ENCODE data around the gene ERFL. TPM values are rescaled to one million over a fixed set of nuclear protein-coding genes. Genes with fewer than 3 reads are reported as not detected.

Gene ERFL
- polyA plus RNA-seq, 1 experiment = 0.04 TPM

DNA sequence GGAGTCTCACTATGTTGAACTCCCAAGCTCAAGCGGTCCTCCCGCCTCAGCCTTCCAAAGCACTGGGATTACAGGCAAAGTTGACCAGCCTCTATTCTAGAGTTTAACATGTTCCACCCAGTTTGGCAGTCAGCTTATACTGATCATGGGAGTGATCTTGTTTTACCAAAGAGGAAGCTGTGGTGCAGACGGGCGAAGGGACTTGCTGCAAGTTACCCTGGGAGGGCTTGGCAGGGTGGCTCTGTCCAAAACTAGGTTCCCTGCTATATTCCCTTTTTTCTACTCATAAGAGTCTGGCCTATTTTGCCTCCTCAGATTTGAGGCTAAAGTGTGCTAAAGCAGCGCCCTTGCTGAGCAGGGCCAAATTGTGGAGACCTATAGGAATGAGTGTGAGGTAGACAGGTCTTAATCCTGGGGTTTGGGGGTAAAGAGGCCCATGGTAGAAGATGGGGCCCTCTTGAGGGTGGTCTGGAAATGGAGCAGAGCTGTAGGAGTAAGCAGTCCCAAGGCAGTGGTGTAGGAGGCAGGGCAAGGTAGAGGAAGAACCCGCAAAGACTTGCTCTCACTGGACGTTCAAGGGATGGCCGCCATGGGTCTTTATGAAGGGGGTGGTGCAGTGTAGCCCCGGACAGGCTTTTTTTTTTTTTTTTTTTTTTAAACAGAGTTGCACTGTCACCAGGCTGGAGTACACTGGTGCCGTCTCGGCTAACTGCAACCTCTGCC, 64.9 kb downstream of the ERFL start:
- TF ChIP-seq CTCF (IDR thresholded peaks at IDR 0.05; ENCODE audit: insufficient read depth, low read depth, low read length) = no peak
- POLR2A ChIA-PET = no interaction called here
- Histone ChIP-seq H3K27me3 (ENCODE audit: control insufficient read depth, insufficient read depth, low read length) (no peaks in the 10 kb centered on the region), H3K36me3 (ENCODE audit: control insufficient read depth, insufficient read depth, low read length) (peaks cover 48% of the 10 kb centered on the region), H3K4me3 (ENCODE audit: low read depth, low read length) (no peak overlapping the region)
- DNase-seq (ENCODE audit: low read depth) = no peak
- CTCF ChIA-PET = interaction anchor here (0.9 to 1.8 kb wide), 2 partner anchors 10 to 88 kb away, joined by 5 to 6 read pairs; no protein-coding TSS in a partner anchor

GRCh38 chr19:41862445-41862986, 65.7 kb downstream of the ERFL start:
- CTCF ChIA-PET = interaction anchor here (0.9 to 1.8 kb wide), 2 partner anchors 11 to 89 kb away, joined by 5 to 6 read pairs; no protein-coding TSS in a partner anchor
- no peaks in the 10 kb centered on the region for H3K27me3 ChIP-seq (ENCODE audit: control insufficient read depth, insufficient read depth, low read length)
- no peak for DNase-seq (ENCODE audit: low read depth)
- no peak overlapping the region for H3K4me3 ChIP-seq (ENCODE audit: low read depth, low read length)
- TF ChIP-seq CTCF (IDR thresholded peaks at IDR 0.05; ENCODE audit: insufficient read depth, low read depth, low read length) = no peak
- POLR2A ChIA-PET = no interaction called here
- peaks cover 43% of the 10 kb centered on the region for H3K36me3 ChIP-seq (ENCODE audit: control insufficient read depth, insufficient read depth, low read length)

- CTCF ChIA-PET = no interaction called here
- no peak overlapping the region for H3K4me3 ChIP-seq (ENCODE audit: low read depth, low read length)
- peaks cover 42% of the 10 kb centered on the region for H3K36me3 ChIP-seq (ENCODE audit: control insufficient read depth, insufficient read depth, low read length)
- no peak for DNase-seq (ENCODE audit: low read depth)
- H3K27me3 ChIP-seq (ENCODE audit: control insufficient read depth, insufficient read depth, low read length) = no peaks in the 10 kb centered on the region
- POLR2A ChIA-PET = no interaction called here
- no peak for TF ChIP-seq CTCF (IDR thresholded peaks at IDR 0.05; ENCODE audit: insufficient read depth, low read depth, low read length)
Measured at GRCh38 chr19:41861846-41862245, 66.4 kb downstream of the ERFL start.

DNA sequence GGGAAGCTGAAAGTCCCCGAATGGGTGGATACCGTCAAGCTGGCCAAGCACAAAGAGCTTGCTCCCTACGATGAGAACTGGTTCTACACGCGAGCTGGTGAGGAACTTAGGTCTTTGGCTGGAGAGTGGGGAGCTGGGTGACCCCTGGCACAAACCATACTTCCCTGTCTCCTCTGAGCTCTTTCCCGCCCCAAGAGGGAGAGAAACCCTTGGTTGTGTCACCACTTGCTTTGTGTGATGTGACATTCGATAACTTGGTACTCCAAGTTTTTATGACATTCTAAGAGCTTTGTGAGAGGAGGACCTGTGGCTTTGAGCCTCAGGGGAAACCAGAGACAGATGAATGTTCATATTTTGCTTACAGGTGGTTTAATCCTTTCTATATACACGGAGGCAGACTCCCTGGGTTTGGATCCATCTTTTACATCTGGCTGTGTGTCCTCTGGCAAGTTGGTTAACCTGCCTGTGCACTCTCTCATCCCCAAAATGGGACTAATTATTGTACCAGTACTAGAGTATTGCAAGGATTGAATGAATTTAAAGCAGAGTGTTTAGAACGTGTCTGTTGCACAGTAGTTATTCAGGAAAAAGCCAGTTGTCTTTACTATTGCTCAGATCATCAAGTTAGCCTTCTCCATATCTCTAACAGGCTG, 67.0 kb downstream of the ERFL start:
- Histone ChIP-seq H3K27me3 (ENCODE audit: control insufficient read depth, insufficient read depth, low read length) (no peaks in the 10 kb centered on the region), H3K4me3 (ENCODE audit: low read depth, low read length) (peak overlapping the region; percentile 94), H3K36me3 (ENCODE audit: control insufficient read depth, insufficient read depth, low read length) (peaks cover 38% of the 10 kb centered on the region)
- DNase-seq (ENCODE audit: low read depth) = no peak
- ChIA-PET CTCF (interaction anchor here (0.6 to 2.6 kb wide), 3 partner anchors 8 to 95 kb away, joined by 3 to 7 read pairs (median 3); no protein-coding TSS in a partner anchor), POLR2A (interaction anchor here (0.7 kb wide), 1 partner anchor 11 kb away, joined by 4 read pairs; no protein-coding TSS in a partner anchor)
- no peak for TF ChIP-seq CTCF (IDR thresholded peaks at IDR 0.05; ENCODE audit: insufficient read depth, low read depth, low read length)

Measured in BJ (cell line).